ENCODE data around the gene ARL3.

ARL3 gene

GRCh38 chr10:102738692-102739121, 24.5 kb upstream of the ARL3 start:
- in situ Hi-C loops (cut with HindIII; ENCODE audit: low sequenced_read_pairs), result no loop called here
- H3K4me3 ChIP-seq (ENCODE audit: low read depth, low read length), result no peak overlapping the region
- DNase-seq (ENCODE audit: low read depth, low spot score), result no peak
- no peak for TF ChIP-seq CTCF (IDR thresholded peaks at IDR 0.05; ENCODE audit: low read depth, low read length)

GRCh38 chr10:102735065-102735562, 20.9 kb upstream of the ARL3 start:
- no peak overlapping the region for H3K4me3 ChIP-seq (ENCODE audit: low read depth, low read length)
- in situ Hi-C loops (cut with HindIII; ENCODE audit: low sequenced_read_pairs), result no loop called here
- no peak for TF ChIP-seq CTCF (IDR thresholded peaks at IDR 0.05; ENCODE audit: low read depth, low read length)
- no peak for DNase-seq (ENCODE audit: low read depth, low spot score)

- in situ Hi-C loops (cut with HindIII; ENCODE audit: low sequenced_read_pairs), result no loop called here
- H3K4me3 ChIP-seq (ENCODE audit: low read depth, low read length), result no peak overlapping the region
- DNase-seq (ENCODE audit: low read depth, low spot score), result no peak
- TF ChIP-seq CTCF (IDR thresholded peaks at IDR 0.05; ENCODE audit: low read depth, low read length), result no peak
These were observed 18.5 kb upstream of the ARL3 start for GRCh38 chr10:102732661-102733060.

- TF ChIP-seq CTCF (IDR thresholded peaks at IDR 0.05; ENCODE audit: low read depth, low read length), result no peak
- in situ Hi-C loops (cut with HindIII; ENCODE audit: low sequenced_read_pairs), result no loop called here
- H3K4me3 ChIP-seq (ENCODE audit: low read depth, low read length), result no peak overlapping the region
- DNase-seq (ENCODE audit: low read depth, low spot score), result no peak
These were observed 17.1 kb upstream of the ARL3 start for GRCh38 chr10:102731222-102731800.

GRCh38 chr10:102729029-102730026, 15.1 kb upstream of the ARL3 start:
- DNase-seq (ENCODE audit: low read depth, low spot score), result peak; percentile 79
- H3K4me3 ChIP-seq (ENCODE audit: low read depth, low read length), result no peak overlapping the region
- peak; percentile 94 for TF ChIP-seq CTCF (IDR thresholded peaks at IDR 0.05; ENCODE audit: low read depth, low read length)
- in situ Hi-C loops (cut with HindIII; ENCODE audit: low sequenced_read_pairs), result no loop called here

- DNase-seq (ENCODE audit: low read depth, low spot score), result no peak
- in situ Hi-C loops (cut with HindIII; ENCODE audit: low sequenced_read_pairs), result no loop called here
- H3K4me3 ChIP-seq (ENCODE audit: low read depth, low read length), result no peak overlapping the region
- TF ChIP-seq CTCF (IDR thresholded peaks at IDR 0.05; ENCODE audit: low read depth, low read length), result no peak
These were observed 13.0 kb upstream of the ARL3 start for GRCh38 chr10:102727037-102727818.

All from astrocyte of the spinal cord (primary cell).